ENCODE results near the gene TBC1D22A. TPM values are rescaled to one million over a fixed set of nuclear protein-coding genes. Genes with fewer than 3 reads are reported as not detected.

TBC1D22A gene
- total RNA-seq, 6 donors from 2014 or later: 27.1 to 48.2 (median 35.3) TPM

- H3K27ac ChIP-seq: no peak overlapping the region
- no peak for TF ChIP-seq POLR2AphosphoS5 (IDR thresholded peaks at IDR 0.05)
- no peak for TF ChIP-seq EP300 (IDR thresholded peaks at IDR 0.05)
- no peak for TF ChIP-seq CTCF (IDR thresholded peaks at IDR 0.05)
- no peak for TF ChIP-seq POLR2A (IDR thresholded peaks at IDR 0.05)
- DNase-seq: peak; percentile 18 to 70
- WGBS, 2 donors: 92 to 96% methylated on average over 19 to 23 of the region's 24 CpGs
- ATAC-seq (ENCODE audit: low FRiP score in 2 of 2): no peak
- no peak overlapping the region for H3K4me3 ChIP-seq
- no peaks in the 10 kb centered on the region for H3K9me3 ChIP-seq
- peaks cover 3 to 16% (median 8%) of the 10 kb centered on the region in 4 donors for H3K4me1 ChIP-seq
- no peaks in the 10 kb centered on the region for H3K27me3 ChIP-seq
- H3K36me3 ChIP-seq: peaks cover 0 to 13% (median 5%) of the 10 kb centered on the region in 4 donors
Observed at GRCh38 chr22:47176573-47177333, 414.3 kb downstream of the TBC1D22A start.

GRCh38 chr22:47177334-47177815 lies 414.9 kb downstream of the TBC1D22A start:
- H3K4me3 ChIP-seq: no peak overlapping the region
- H3K27me3 ChIP-seq: no peaks in the 10 kb centered on the region
- WGBS, 2 donors: 96 to 98% methylated on average over 16 of the region's 16 CpGs
- no peak overlapping the region for H3K27ac ChIP-seq
- no peak for ATAC-seq (ENCODE audit: low FRiP score in 2 of 2)
- peaks cover 3 to 16% (median 8%) of the 10 kb centered on the region in 4 donors for H3K4me1 ChIP-seq
- no peaks in the 10 kb centered on the region for H3K9me3 ChIP-seq
- H3K36me3 ChIP-seq: peaks cover 0 to 13% (median 5%) of the 10 kb centered on the region in 4 donors
- peak in 1 of 2 donors; percentile 56 for DNase-seq
- no peak for TF ChIP-seq EP300 (IDR thresholded peaks at IDR 0.05)
- no peak for TF ChIP-seq POLR2A (IDR thresholded peaks at IDR 0.05)
- TF ChIP-seq CTCF (IDR thresholded peaks at IDR 0.05): no peak
- TF ChIP-seq POLR2AphosphoS5 (IDR thresholded peaks at IDR 0.05): no peak

- H3K9me3 ChIP-seq: no peaks in the 10 kb centered on the region
- WGBS, 2 donors: 97 to 99% methylated on average over 5 of the region's 5 CpGs
- no peaks in the 10 kb centered on the region for H3K27me3 ChIP-seq
- no peak overlapping the region for H3K4me3 ChIP-seq
- no peak overlapping the region for H3K27ac ChIP-seq
- ATAC-seq (ENCODE audit: low FRiP score in 2 of 2) (no peak), DNase-seq (no peak)
- H3K36me3 ChIP-seq: peaks cover 0 to 13% (median 5%) of the 10 kb centered on the region in 4 donors
- TF ChIP-seq EP300 (IDR thresholded peaks at IDR 0.05): no peak
- TF ChIP-seq POLR2A (IDR thresholded peaks at IDR 0.05): no peak
- no peak for TF ChIP-seq CTCF (IDR thresholded peaks at IDR 0.05)
- TF ChIP-seq POLR2AphosphoS5 (IDR thresholded peaks at IDR 0.05): no peak
- H3K4me1 ChIP-seq: peaks cover 3 to 16% (median 8%) of the 10 kb centered on the region in 4 donors
Observed at GRCh38 chr22:47178339-47178738, 415.9 kb downstream of the TBC1D22A start.

GRCh38 chr22:47180796-47181195 lies 418.3 kb downstream of the TBC1D22A start:
- H3K27ac ChIP-seq: no peak overlapping the region
- no peak for DNase-seq
- WGBS, 2 donors: 88 to 95% methylated on average over 2 of the region's 2 CpGs

More at GRCh38 chr22:47180796-47181195, 418.3 kb downstream of the TBC1D22A start:
- no peak for ATAC-seq (ENCODE audit: low FRiP score in 2 of 2)
- Histone ChIP-seq H3K36me3 (peaks cover 0 to 3% (median 0%) of the 10 kb centered on the region in 4 donors), H3K9me3 (no peaks in the 10 kb centered on the region), H3K4me3 (no peak overlapping the region), H3K27me3 (no peaks in the 10 kb centered on the region), H3K4me1 (peaks cover under 1 to 3% (median 1%) of the 10 kb centered on the region in 4 donors)
- TF ChIP-seq CTCF (IDR thresholded peaks at IDR 0.05) (no peak), POLR2A (IDR thresholded peaks at IDR 0.05) (no peak), EP300 (IDR thresholded peaks at IDR 0.05) (no peak), POLR2AphosphoS5 (IDR thresholded peaks at IDR 0.05) (no peak)

Data from upper lobe of left lung (tissue), 6 donors.